CMK (cell line): ENCODE results near the gene HMOX1.

Experiments used
- DNase-seq: peaks from one replicate; pipeline ENCODE4 v3.0.0-alpha.2; 2010; ENCODE audit warnings: low read depth

The HMOX1 gene

DNA sequence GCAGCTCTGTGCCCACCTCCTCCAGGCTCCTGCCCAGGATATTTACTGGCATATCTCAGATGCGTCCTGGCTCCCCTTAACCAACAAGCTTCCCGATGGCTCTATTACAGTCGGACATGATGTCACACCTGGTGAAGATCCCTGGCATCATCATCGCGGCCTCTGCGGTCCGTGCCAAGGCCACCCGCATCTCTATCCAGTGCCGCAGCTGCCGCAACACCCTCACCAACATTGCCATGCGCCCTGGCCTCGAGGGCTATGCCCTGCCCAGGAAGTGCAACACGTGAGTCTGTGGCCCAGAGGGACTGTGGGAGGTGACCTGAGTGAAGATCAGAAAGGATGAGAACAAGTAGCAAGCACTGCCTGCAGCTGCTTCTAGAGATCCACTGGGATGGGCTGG is 25.5 kb downstream of the HMOX1 start:
- DNase-seq = no peak

DNA sequence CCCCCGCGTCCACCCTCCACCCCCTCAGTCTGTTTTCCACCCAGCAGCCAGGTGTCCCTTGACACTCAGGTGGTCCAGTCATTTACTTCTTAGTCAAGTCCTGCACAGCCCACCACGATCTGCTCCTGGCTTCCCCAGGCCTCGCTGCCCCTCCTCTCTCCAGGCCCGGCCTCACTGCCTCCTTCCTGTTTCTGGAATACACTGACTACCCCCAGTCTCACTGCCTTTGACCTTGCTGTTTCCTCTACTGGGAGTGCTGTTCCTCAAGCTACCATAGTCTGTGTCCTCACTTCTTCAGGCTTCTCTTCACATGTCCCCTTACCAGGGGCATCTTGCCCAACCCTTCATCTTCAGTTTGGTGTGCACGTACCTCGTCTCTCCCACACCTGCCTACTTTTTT is 26.5 kb downstream of the HMOX1 start:
- no peak for DNase-seq

DNA sequence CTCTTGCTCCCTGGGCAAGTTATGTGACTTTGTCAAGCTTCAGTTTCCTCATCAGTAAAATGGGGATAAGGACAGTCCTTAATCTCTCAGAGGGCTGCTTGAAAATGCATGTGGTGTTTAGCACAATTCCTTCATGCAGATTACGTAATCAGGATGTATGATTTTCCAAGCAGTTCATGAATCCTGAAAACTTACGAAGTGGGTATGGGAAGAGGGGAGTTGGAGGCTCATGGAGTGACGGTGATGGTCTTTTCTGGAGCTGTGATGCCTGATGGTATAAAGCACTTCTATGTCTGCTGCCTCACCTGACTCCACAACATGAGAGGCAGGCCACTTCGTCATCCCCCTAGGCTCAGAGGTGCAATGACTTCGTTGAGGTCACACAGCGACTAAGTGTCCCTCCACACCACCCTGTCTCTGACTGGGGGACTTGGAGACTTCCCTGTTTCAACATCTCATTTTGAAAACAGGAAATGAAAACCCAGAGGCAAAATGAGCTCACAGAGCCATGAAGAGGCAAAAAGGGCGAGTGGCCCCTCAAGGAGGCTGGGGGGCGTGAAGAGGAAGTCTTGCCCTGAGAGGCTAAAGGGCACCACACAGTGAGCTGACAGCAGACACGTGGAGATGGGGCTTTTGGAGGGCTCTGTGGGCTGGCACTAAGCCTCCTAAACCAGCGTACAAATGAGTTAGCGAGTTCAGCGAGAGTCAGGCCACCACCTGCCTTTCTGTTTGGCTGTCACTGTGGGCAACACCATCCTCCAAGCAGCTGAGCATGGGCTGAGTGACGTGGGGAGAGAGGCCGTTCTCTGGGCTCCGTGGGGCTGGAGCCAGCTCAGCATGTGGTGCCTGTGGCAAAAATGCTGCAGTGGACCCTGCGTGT is 29.1 kb downstream of the HMOX1 start:
- DNase-seq = no peak

DNA sequence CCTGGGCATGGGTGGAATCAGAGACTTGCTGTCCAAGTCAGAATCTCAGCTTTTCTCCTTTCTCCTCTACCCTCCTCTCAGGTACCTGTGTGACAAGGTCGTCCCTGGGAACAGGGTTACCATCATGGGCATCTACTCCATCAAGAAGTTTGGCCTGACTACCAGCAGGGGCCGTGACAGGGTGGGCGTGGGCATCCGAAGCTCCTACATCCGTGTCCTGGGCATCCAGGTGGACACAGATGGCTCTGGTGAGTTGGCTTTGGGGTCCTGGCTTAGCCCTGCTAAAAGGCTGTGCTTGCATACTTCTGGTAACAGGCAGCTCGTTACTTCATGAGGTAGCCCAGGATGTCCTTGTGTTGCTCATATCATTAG is 29.8 kb downstream of the HMOX1 start:
- DNase-seq = no peak

DNA sequence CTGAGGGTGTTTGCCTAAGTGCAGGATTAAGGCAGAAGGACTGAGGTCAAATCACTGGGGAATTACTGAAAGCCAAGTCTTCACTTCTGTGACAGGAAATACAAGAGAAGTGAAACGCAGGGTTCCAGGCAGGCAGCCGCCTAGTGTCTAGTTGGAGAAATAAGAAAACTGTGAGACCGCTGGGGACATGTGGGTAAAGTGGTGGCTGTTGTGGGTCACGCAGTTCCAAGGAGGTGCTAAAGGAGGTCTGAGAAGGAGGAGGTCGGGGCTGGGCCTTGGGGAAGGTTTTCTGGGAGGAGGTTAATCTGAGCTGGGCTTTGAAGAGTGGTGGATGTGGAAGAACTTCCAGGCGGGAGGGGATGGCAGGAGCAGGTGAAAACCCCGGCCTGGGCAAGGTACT is 30.2 kb downstream of the HMOX1 start:
- DNase-seq = no peak

DNA sequence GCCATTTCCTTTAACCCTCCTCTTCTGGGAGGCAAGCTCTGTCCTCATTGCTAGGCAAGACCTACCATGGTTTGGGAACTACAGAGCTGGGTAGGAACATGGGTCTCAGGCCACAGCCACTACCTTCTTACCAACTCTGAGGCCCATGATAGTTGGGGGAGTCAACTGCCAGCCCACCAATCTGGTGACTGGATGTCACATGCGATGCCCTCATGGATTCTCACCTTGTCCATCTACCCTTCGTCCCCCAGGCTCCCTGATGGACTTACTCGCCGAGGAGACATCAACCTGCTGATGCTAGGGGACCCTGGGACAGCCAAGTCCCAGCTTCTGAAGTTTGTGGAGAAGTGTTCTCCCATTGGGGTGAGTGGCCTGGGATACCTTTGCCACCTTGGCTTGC is 32.7 kb downstream of the HMOX1 start:
- no peak for DNase-seq

DNA sequence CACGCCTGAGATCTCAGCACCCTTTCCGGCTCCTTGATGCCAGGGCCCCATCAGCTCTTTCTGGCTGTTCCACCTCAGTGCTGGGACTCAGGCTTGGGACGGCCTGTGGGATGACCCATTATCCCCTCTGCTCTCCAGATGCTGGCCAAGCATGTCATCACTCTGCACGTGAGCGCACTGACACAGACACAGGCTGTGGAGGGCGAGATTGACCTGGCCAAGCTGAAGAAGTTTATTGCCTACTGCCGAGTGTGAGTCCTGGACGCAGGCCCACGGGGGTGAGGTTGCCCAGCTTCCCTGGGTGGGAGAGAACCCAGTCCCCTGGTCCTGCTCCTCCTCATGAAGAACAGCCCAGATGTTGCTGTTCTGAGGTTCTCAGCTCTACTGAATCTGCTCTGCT is 36.7 kb downstream of the HMOX1 start:
- DNase-seq = no peak

DNA sequence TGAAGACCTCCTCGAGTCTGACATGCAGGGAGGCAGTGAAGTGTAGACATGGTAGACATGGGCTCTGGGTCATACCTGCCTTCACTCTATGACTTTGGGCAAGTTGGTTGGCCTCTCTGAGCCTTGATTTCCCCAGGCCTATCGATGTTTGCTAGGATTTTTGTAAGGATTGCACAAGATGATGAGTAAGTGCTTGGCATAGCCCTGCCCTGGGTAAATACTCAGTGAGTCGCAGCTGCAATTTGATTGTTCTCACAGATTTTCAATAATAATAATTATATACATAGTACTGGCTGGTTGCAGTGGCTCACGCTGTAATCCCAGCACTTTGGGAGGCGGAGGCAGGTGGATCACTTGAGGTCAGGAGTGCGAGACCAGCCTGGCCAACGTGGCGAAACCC is 37.2 kb downstream of the HMOX1 start:
- no peak for DNase-seq

DNA sequence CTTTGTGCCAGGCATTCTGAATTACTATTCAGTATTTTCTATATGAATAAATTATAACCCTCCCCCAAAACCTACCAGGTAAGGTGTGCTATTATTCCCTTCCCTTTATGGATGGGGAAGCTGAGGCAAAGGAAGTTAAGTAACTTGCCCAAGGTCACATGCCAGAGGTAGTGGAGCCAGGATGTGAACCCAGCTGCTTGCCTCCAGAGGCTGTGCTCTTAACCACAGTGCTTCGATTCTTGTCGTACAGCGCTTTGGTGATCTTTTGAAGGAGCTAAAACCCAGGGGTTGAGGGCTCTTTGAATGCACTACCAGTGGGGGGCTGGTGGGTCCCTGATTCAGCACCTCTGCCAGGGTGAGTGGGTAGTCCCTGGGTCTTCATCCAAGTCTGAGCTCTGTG is 37.8 kb downstream of the HMOX1 start:
- no peak for DNase-seq

DNA sequence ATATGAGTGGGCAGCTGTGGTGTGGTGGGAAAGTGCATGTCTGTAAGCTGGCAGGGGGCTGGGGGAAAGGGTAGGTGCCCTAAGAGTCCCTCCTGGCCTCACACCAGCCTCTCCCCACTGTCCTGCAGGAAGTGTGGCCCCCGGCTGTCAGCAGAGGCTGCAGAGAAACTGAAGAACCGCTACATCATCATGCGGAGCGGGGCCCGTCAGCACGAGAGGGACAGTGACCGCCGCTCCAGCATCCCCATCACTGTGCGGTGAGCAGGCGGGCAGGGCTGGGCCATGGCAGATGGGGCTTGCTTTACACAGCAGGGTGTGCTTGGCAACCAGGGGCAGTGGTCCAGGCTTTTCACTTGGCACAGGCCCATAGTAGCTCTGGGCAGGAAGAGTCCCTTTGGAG is 38.9 kb downstream of the HMOX1 start:
- no peak for DNase-seq

DNA sequence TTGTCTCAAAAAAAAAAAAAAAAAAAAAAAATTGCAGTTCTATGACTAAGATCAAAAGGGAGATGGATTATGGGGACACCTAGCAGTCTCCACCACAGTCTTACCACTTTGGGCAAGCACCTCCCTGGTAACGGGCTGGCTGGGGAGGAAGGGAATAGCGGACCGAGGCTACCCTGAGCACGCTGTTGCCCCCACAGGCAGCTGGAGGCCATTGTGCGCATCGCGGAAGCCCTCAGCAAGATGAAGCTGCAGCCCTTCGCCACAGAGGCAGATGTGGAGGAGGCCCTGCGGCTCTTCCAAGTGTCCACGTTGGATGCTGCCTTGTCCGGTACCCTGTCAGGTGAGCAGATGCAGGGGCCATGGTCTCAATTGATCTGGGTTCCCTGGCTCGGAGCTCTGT is 40.2 kb downstream of the HMOX1 start:
- DNase-seq = no peak

DNA sequence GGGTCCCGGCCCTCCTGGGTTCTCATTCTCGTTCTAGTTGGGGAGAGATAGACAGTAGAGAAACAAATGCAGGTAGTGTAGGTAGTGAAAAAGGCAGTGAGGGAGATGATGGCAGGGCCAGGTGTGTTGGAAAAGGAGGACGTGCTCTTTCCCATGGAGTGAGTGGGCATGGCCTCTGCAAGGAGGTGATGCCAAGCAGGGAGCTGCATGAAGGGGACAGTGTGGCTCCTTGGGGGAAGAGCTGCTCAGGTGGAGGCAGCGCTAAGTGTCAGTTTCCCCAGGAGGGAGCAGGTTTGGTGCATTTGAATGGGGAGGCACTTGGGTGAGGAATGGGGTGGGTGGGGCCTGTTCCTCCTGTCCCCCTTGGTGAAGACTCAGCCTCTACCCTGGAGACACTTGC is 41.2 kb downstream of the HMOX1 start:
- no peak for DNase-seq

DNA sequence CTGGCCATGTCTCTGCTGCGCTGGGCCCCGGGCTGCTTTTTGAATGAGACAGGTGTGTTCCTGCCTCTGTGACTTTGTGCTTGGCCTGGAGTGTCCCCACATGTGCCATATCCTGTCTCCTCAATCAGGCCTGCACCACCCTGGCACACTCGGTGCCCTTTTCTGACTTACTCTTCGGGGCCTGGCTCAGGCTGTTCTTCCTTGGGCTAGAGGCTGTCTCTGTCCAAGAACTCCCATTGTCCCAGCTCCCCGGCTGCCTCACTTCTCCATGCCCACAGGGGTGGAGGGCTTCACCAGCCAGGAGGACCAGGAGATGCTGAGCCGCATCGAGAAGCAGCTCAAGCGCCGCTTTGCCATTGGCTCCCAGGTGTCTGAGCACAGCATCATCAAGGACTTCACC is 42.0 kb downstream of the HMOX1 start:
- DNase-seq = no peak

DNA sequence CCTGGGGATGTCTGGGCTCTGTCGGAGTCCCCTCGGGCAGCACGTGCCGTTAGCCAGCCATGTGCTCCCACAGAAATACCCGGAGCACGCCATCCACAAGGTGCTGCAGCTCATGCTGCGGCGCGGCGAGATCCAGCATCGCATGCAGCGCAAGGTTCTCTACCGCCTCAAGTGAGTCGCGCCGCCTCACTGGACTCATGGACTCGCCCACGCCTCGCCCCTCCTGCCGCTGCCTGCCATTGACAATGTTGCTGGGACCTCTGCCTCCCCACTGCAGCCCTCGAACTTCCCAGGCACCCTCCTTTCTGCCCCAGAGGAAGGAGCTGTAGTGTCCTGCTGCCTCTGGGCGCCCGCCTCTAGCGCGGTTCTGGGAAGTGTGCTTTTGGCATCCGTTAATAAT is 43.2 kb downstream of the HMOX1 start:
- no peak for DNase-seq

DNA sequence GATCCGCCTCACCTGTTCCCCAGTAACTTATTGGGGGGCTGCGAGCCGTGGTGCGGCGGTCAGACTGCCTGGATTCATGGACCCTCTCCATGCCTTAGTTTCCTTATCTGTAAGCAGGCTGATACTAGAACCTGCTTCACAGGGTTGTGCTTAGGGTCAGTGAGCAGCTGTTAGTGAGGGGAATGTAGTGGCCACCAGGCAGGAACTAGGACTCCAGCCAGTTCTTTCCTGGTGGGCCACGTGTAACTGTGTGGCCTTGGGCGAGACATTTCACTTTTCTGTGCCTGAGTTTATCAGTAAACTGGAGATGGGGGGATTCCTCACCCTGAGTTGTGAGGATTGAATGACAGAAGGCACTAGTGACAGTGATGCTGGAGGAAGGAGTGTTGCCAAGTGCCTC is 43.9 kb downstream of the HMOX1 start:
- no peak for DNase-seq

DNA sequence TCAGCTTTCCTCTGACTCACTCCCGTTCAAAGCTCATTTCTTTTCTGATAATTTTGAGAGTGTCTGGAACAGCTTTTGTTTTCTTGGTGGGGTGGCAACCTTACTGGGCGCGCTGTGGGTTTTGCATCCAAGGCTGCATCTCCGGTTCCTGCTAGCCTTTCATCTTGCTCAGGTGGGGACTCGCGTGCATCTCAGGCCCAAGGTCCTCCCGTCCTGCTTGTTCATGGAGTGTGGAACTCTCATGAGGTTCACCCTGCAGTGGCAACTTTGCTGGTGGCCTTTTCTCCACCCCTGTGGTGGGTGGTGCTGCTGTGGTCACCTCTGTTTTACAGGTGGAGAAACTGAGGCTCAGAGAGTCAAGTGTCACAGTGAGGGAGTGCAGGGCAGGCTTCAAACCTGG is 44.6 kb downstream of the HMOX1 start:
- no peak for DNase-seq

DNA sequence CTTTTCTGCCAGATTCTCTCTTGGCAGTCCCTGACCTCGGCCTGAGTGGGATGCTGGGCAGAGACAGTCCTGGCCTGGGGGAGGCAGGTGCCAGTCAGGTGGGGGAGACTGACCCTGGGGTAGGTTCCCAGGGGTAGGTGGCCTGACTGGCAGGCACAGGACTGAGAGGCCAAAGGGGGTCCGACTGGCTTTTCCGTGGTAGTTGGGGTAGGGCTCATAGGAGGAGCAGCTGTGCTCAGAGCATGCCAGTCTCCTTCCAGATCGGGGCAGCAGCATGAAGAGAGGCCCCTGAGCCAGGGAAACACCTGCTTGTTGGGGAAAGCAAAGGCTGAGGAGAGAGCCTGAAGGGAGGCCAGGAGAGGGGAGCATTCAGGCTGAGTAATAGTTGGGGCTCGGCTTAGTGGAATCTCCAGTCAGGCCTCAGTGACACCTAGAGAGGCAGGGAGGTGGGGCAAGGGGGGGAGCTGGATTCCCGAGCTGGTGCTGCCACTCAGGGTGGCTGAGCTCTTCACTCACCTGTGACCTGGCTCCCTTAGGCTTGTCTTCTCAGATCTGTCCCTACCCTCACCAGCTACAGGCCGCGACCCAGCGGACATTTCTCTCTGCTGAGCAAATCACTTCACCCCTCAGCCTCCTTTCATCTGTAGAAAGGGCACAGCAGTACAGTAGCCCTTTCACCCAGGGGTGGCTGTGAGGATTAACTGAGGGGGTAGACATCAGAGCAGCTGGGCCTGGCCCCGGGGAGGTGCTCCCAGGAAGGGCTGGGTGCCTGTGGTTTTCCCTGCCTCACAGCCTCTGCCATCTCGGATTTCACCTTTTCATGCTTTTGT is 45.3 kb downstream of the HMOX1 start:
- no peak for DNase-seq

DNA sequence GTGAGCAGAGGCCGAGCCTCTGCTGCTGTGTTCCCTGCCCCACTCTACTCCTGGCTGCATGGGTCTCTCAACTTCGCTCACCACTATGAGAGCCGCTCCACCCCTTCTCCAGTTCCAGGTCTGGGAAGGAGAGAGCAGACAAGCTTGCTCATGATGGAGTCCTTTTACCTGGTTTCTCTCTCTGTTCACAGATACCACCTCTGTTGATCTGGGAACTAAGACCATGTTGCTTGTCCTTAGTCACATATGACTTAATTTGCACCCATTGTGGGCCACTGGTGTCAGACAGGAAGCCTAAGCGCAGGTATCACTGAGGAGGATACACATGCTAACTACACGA is 45.9 kb downstream of the HMOX1 start:
- DNase-seq = no peak

DNA sequence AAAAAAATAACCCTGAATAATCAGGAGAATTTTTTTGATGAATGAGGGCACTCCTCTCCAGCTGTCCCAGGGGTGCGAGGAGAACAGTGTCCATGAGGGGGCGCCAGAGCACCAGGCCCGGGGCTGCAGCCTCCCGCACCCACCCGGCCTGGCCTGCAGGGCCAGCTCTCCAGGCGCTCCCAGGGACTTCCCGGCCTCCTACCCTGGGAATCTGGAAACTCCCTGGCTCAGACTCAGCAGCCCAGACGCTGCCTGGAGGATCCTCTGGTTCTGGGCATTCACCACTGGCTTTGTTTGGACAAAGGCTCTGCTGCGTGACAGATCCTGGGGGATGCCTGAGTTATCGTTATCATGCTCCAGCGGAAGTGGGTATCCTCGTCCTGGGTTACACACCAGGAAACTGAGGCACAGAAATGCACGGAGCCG is 50.0 kb downstream of the HMOX1 start:
- DNase-seq = no peak

DNA sequence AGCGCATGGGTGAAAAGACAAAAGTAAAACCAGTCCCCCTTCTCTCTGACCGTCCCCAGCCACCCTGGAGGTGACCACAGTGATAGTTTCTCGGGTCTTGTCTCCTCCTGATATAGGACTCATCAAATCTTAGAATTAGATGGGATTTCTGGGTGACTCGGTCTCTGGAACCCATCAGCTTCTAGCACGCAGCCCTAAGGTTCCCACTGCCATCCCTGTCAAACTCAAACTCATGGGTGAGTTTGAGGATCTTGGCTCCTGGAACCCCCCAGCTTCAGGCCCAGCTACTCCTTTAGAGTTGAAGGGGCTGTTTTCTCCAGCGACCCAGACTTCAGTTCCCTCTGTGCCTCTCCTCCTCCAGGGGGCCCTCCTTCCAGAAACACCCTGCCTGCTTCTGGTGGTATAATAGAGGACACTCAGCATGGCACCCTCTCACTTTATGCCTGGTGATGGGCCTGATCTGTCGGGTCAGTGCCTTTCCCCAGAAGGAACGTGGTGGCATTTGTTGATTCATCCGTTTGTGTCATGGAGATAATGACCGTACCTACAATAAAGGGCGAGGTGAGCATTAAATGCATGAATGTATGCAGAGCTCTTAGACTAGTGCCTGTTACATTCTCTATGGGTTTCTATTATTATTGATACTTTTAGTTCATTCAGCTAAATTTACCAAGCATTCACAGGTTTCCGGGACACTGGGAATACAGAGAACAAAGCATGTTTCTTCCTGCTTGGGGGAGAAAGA is 50.8 kb downstream of the HMOX1 start:
- no peak for DNase-seq

DNA sequence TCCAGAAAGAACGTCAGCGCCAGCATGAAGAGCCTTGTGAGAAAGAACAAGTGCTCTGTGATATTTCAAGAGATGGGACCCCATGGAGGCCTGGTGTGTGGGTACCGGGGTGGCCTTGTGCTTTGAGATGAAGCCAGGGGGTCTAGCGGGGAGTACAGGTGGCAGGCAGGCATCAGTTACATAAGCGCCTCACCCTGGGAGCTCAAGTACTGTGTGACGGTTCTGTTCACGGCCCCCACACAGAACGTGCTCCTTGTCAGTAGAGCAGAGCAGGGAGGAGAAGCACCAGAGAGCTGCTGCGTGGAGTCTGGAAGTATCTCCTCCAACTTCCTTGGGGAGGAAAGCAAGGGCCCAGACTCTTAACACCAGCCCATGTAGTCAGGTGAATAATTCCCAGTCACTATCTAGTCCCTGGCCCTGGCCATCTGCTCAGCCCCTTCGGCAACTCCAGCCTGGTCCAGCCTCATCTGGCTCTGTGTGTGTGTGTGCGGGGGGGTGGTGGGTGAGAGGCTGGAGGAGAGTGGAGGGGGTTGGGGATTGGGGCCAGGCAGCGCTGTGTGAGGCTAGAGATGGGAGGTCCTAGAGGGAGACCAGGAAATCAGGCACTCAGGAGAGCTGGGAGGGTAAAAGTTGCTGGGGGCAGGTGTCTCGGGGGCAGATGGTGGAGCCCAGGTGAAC is 51.5 kb downstream of the HMOX1 start:
- DNase-seq = no peak

DNA sequence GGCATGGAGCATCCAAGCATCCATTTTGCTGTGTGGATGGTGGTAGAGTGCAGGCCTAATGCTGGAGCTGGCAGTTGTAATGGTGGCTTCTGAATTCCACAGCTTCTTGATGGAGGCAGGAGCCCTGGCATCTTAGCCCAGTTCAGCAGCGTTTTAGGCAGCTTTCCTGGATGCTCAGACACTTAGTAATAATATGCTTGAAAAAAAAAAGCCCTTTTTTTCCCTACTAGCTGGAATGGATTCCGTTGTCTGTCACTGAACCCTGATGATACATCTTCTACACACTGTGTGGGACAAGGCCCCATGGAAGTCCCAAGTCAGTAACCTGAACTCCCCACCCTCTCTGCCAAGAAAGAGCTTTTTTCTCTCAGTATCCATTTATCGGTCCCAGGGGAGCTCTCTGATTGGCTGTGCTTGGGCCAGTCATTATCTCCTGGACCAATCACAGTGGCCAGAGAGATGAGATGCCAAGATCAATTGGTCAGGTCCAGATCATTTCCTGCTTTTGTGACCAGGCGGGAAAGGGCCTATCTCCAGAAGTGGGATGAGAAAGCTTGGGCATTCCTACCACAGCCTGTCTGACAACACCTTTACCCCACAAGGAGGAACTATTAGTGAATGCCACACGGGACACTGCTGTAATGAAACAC is 53.3 kb downstream of the HMOX1 start:
- no peak for DNase-seq
